Sigmoid colon (tissue), 7 donors: ENCODE data around the gene UMODL1. TPM values are rescaled to one million over a fixed set of nuclear protein-coding genes. Genes with fewer than 3 reads are reported as not detected.

Source experiments
- DNase-seq: peaks from one replicate; pipeline ENCODE4 v3.0.0-alpha.2; 2019
- H3K27ac ChIP-seq, 4 donors: fragments of 200-600 bp; sonication (generic); one replicate each; pipeline ENCODE4 v1.5.1; 2016 to 2019; ENCODE audit warnings: mild to moderate bottlenecking in 1 of 4
- H3K27me3 ChIP-seq, 3 donors: fragments of 200-600 bp; sonication (generic); one replicate each; pipeline ENCODE4 v1.5.1; 2019; ENCODE audit warnings: mild to moderate bottlenecking in 1 of 3
- H3K36me3 ChIP-seq, 4 donors: fragments of 200-600 bp; sonication (generic); one replicate each; pipeline ENCODE4 v1.5.1; 2016 to 2019
- H3K4me1 ChIP-seq, 4 donors: fragments of 200-600 bp; sonication (generic); one replicate each; pipeline ENCODE4 v1.5.1; 2017 to 2019
- H3K4me3 ChIP-seq, 4 donors: fragments of 200-600 bp; sonication (generic); one replicate each; pipeline ENCODE4 v1.5.1; 2017 to 2019; ENCODE audit warnings: mild to moderate bottlenecking in 2 of 4, moderate library complexity in 1 of 4
- H3K9me3 ChIP-seq, 4 donors: fragments of 200-600 bp in 3 of 4; sonication (generic) in 3 of 4; one replicate each; pipeline versions ENCODE4 v1.5.1 to v1.6.1; 2013 to 2019
- CTCF ChIP-seq, 4 experiments: fragments of 450-650 bp in 3 of 4; fragments of 200-600 bp in 1 of 4; IDR thresholded peaks; one replicate each; pipeline ENCODE4 v1.5.1; 2016 to 2019; ENCODE audit warnings: antibody characterized with exemption in 4 of 4, mild to moderate bottlenecking in 3 of 4, moderate library complexity in 2 of 4
- EP300 ChIP-seq, 4 donors: sonication (generic); formaldehyde crosslinking; IDR thresholded peaks; one replicate each; pipeline ENCODE4 v1.6.1; 2017; ENCODE audit warnings: antibody characterized with exemption in 4 of 4
- POLR2A ChIP-seq, 2 donors: fragments of 450-650 bp; IDR thresholded peaks; one replicate each; pipeline ENCODE4 v1.6.1; 2016; ENCODE audit warnings: antibody characterized with exemption in 2 of 2, mild to moderate bottlenecking in 2 of 2, moderate library complexity in 2 of 2
- POLR2AphosphoS5 ChIP-seq, 4 donors: sonication (generic); formaldehyde crosslinking; IDR thresholded peaks; one replicate each; pipeline ENCODE4 v1.6.1; 2017; ENCODE audit warnings: antibody characterized with exemption in 4 of 4
- WGBS, 2 donors: extraction: QIAGEN DNeasy Blood & Tissue Kit; methylation state at CpG; one replicate each; pipeline ENCODE4 v1.1.7; 2013; 5-methylcytosine and 5-hydroxymethylcytosine counted together
- intact Hi-C: fragments of 100-400 bp; cut with DNase I; formaldehyde crosslinking; loops from one replicate; pipeline ENCODE4 v1.15.1; 2023
- polyA plus RNA-seq, 3 donors: library from polyadenylated mRNA; stranded (reverse); fragments of 200-250 nt; gene quantifications; one replicate each; pipeline ENCODE4 v1.2.3, GENCODE V29; 2013
- total RNA-seq, 4 donors: library from RNA; depleted of rRNA; stranded (reverse); fragments of >200 nt; gene quantifications; one replicate each; pipeline ENCODE4 v1.1.0, GENCODE V29; 2016
- donor health status: healthy with polysubstance abuse.
- donor health status: Bipolar disorder and iron deficiency.
- donor health status: healthy.

Gene UMODL1
- total and polyA plus RNA-seq, 7 donors = 0.13 to 0.23 TPM; not detected in 5

- DNase-seq = peak; percentile 59
- 89 to 96% methylated on average over 7 of the region's 7 CpGs for WGBS, 2 donors
- TF ChIP-seq CTCF (IDR thresholded peaks at IDR 0.05) = no peak
- no peak for TF ChIP-seq POLR2AphosphoS5 (IDR thresholded peaks at IDR 0.05)
- TF ChIP-seq EP300 (IDR thresholded peaks at IDR 0.05) = no peak
- TF ChIP-seq POLR2A (IDR thresholded peaks at IDR 0.05) = no peak
- Histone ChIP-seq H3K4me1 (peaks cover 0 to 21% (median 10%) of the 10 kb centered on the region in 4 donors), H3K27me3 (no peaks in the 10 kb centered on the region), H3K27ac (no peak overlapping the region), H3K4me3 (no peak overlapping the region), H3K36me3 (no peaks in the 10 kb centered on the region), H3K9me3 (no peaks in the 10 kb centered on the region)
- intact Hi-C loops = no loop called here
These were observed 26.1 kb upstream of the UMODL1 start for GRCh38 chr21:42044871-42045495.

GRCh38 chr21:42047821-42048613, 23.1 kb upstream of the UMODL1 start:
- Histone ChIP-seq H3K36me3 (no peaks in the 10 kb centered on the region), H3K4me1 (peaks cover 0 to 16% (median 5%) of the 10 kb centered on the region in 4 donors), H3K27me3 (no peaks in the 10 kb centered on the region), H3K27ac (peak overlapping the region in 3 of 4 donors; percentile 27 to 57 (median 45)), H3K9me3 (no peaks in the 10 kb centered on the region), H3K4me3 (no peak overlapping the region)
- intact Hi-C loops = no loop called here
- 71 to 79% methylated on average over 19 of the region's 19 CpGs for WGBS, 2 donors
- no peak for TF ChIP-seq EP300 (IDR thresholded peaks at IDR 0.05)
- peak in 2 of 4 donors; percentile 32 to 65 for TF ChIP-seq POLR2AphosphoS5 (IDR thresholded peaks at IDR 0.05)
- no peak for DNase-seq

- no peaks in the 10 kb centered on the region for H3K27me3 ChIP-seq
- peaks cover 0 to 16% (median 5%) of the 10 kb centered on the region in 4 donors for H3K4me1 ChIP-seq
- H3K27ac ChIP-seq = peak overlapping the region in 1 of 4 donors; percentile 57
- intact Hi-C loops = no loop called here
- H3K9me3 ChIP-seq = no peaks in the 10 kb centered on the region
- no peak for DNase-seq
- no peak for TF ChIP-seq POLR2AphosphoS5 (IDR thresholded peaks at IDR 0.05)
- no peak for TF ChIP-seq POLR2A (IDR thresholded peaks at IDR 0.05)
- no peak for TF ChIP-seq CTCF (IDR thresholded peaks at IDR 0.05)
- TF ChIP-seq EP300 (IDR thresholded peaks at IDR 0.05) = no peak
- H3K4me3 ChIP-seq = no peak overlapping the region
- 95 to 96% methylated on average over 10 of the region's 10 CpGs for WGBS, 2 donors
- no peaks in the 10 kb centered on the region for H3K36me3 ChIP-seq
These were observed 22.1 kb upstream of the UMODL1 start for GRCh38 chr21:42048870-42049577.

GRCh38 chr21:42049578-42050430, 21.3 kb upstream of the UMODL1 start:
- DNase-seq = peak; percentile 56
- intact Hi-C loops = no loop called here
- no peak for TF ChIP-seq POLR2A (IDR thresholded peaks at IDR 0.05)
- no peak for TF ChIP-seq EP300 (IDR thresholded peaks at IDR 0.05)
- no peak for TF ChIP-seq CTCF (IDR thresholded peaks at IDR 0.05)
- no peak for TF ChIP-seq POLR2AphosphoS5 (IDR thresholded peaks at IDR 0.05)
- Histone ChIP-seq H3K4me3 (no peak overlapping the region), H3K27me3 (no peaks in the 10 kb centered on the region), H3K36me3 (no peaks in the 10 kb centered on the region), H3K27ac (no peak overlapping the region), H3K4me1 (peaks cover 0 to 16% (median 5%) of the 10 kb centered on the region in 4 donors), H3K9me3 (no peaks in the 10 kb centered on the region)
- WGBS, 2 donors = 86 to 90% methylated on average over 16 of the region's 16 CpGs
